ENCODE results near the gene ABCD3. TPM values are rescaled to one million over a fixed set of nuclear protein-coding genes. Genes with fewer than 3 reads are reported as not detected.

Gene ABCD3
- total RNA-seq, 2 donors from 2014 or later = 35.5 to 38.5 TPM

- TF ChIP-seq, protein P1, sequence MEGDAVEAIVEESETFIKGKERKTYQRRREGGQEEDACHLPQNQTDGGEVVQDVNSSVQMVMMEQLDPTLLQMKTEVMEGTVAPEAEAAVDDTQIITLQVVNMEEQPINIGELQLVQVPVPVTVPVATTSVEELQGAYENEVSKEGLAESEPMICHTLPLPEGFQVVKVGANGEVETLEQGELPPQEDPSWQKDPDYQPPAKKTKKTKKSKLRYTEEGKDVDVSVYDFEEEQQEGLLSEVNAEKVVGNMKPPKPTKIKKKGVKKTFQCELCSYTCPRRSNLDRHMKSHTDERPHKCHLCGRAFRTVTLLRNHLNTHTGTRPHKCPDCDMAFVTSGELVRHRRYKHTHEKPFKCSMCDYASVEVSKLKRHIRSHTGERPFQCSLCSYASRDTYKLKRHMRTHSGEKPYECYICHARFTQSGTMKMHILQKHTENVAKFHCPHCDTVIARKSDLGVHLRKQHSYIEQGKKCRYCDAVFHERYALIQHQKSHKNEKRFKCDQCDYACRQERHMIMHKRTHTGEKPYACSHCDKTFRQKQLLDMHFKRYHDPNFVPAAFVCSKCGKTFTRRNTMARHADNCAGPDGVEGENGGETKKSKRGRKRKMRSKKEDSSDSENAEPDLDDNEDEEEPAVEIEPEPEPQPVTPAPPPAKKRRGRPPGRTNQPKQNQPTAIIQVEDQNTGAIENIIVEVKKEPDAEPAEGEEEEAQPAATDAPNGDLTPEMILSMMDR (IDR thresholded peaks at IDR 0.05) = no peak
- intact Hi-C loops (cut with DNase I) = no loop called here
- no peaks in the 10 kb centered on the region for H3K27me3 ChIP-seq (replicated peaks; ENCODE audit: insufficient read depth)
Observed at GRCh38 chr1:94519351-94519750, 101.2 kb downstream of the ABCD3 start.

GRCh38 chr1:94522304-94522703 lies 104.1 kb downstream of the ABCD3 start:
- no peaks in the 10 kb centered on the region for H3K36me3 ChIP-seq
- H3K4me1 ChIP-seq (replicated peaks) = no peaks in the 10 kb centered on the region
- intact Hi-C loops (cut with DNase I) = loop anchor here (2.0 kb wide), 2 partner anchors 76 to 280 kb away; no protein-coding TSS in a partner anchor
- 15% methylated on average over 4 of the region's 4 CpGs for WGBS
- TF ChIP-seq POLR2AphosphoS5 (IDR thresholded peaks at IDR 0.05) = peak; percentile 51
- TF ChIP-seq POLR2A (IDR thresholded peaks at IDR 0.05) = no peak
- TF ChIP-seq, protein P1 (IDR thresholded peaks at IDR 0.05) = peak in 3 of 4 experiments; percentile 48 to 66 (median 57)
- no peaks in the 10 kb centered on the region for H3K9me3 ChIP-seq
- no peaks in the 10 kb centered on the region for H3K27me3 ChIP-seq (replicated peaks; ENCODE audit: insufficient read depth)
- peak; percentile 42 for DNase-seq (ENCODE audit: low spot score)
- H3K4me3 ChIP-seq = no peak overlapping the region
- H3K27ac ChIP-seq = no peak overlapping the region

More at GRCh38 chr1:94519351-94519750, 101.2 kb downstream of the ABCD3 start:
- H3K9me3 ChIP-seq = no peaks in the 10 kb centered on the region
- WGBS = 60% methylated on average over 2 of the region's 2 CpGs
- H3K36me3 ChIP-seq = no peaks in the 10 kb centered on the region
- no peak overlapping the region for H3K4me3 ChIP-seq
- DNase-seq (ENCODE audit: low spot score) = no peak
- no peak overlapping the region for H3K27ac ChIP-seq
- no peaks in the 10 kb centered on the region for H3K4me1 ChIP-seq (replicated peaks)

- H3K9me3 ChIP-seq = no peaks in the 10 kb centered on the region
- no peak for DNase-seq (ENCODE audit: low spot score)
- H3K36me3 ChIP-seq = no peaks in the 10 kb centered on the region
- intact Hi-C loops (cut with DNase I) = no loop called here
- H3K4me1 ChIP-seq (replicated peaks) = no peaks in the 10 kb centered on the region
- H3K27me3 ChIP-seq (replicated peaks; ENCODE audit: insufficient read depth) = no peaks in the 10 kb centered on the region
- H3K27ac ChIP-seq = no peak overlapping the region
- H3K4me3 ChIP-seq = no peak overlapping the region
- 94% methylated on average over 6 of the region's 6 CpGs for WGBS
- TF ChIP-seq POLR2AphosphoS5 (IDR thresholded peaks at IDR 0.05) (no peak), POLR2A (IDR thresholded peaks at IDR 0.05) (no peak)
- TF ChIP-seq, protein P1 (IDR thresholded peaks at IDR 0.05) = no peak
Observed at GRCh38 chr1:94524531-94524930, 106.3 kb downstream of the ABCD3 start.

DNA sequence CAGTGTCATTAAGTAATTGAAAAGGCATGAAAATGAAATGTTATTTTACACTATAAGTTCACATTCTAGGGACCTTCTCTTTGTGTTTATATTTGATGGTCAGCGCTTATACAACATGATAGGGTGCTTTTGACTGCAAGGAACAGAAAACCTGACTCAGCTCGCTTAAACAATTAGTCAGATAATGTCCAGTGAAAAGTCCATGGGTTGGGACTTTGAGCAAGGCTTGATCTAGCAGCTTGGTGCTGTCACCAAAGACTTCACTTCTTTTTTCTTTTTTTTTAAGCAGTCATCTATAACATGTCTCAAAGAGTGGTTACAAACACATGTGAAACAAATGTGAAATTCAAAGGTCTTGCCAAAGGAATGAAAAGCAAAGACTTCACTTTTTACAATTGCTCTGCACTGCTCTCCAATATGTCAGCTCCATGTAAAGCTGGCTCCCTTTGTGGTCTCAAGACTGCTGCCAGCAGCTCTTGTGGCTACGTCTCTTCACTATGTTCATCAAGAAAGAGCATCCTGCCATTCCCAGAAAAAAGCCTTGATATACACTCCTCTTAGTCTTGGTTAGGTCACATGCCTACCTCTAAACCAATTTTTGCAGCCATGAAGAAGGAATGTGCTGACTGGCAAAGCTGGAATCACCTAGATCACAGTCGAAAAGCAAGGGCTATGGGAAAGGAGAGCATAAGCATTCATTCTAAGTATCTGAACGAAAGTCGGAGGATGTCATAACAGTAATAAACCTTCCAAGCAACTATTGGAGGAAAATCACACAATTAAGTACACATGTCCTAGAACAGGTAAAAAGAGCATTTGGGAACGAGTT lies 108.2 kb downstream of the ABCD3 start:
- TF ChIP-seq, protein P1 (IDR thresholded peaks at IDR 0.05) = no peak
- no peak for TF ChIP-seq POLR2A (IDR thresholded peaks at IDR 0.05)
- TF ChIP-seq POLR2AphosphoS5 (IDR thresholded peaks at IDR 0.05) = no peak
- no peaks in the 10 kb centered on the region for H3K9me3 ChIP-seq
- no peak for DNase-seq (ENCODE audit: low spot score)
- H3K4me1 ChIP-seq (replicated peaks) = no peaks in the 10 kb centered on the region
- intact Hi-C loops (cut with DNase I) = no loop called here
- WGBS = 89% methylated on average over 7 of the region's 7 CpGs
- no peak overlapping the region for H3K27ac ChIP-seq
- H3K36me3 ChIP-seq = no peaks in the 10 kb centered on the region
- no peak overlapping the region for H3K4me3 ChIP-seq
- no peaks in the 10 kb centered on the region for H3K27me3 ChIP-seq (replicated peaks; ENCODE audit: insufficient read depth)
